ENCODE measurements around the gene CRELD1.
A peak's percentile ranks its signal among the peaks of the same experiment; 100 is the strongest.

CRELD1 gene

DNA sequence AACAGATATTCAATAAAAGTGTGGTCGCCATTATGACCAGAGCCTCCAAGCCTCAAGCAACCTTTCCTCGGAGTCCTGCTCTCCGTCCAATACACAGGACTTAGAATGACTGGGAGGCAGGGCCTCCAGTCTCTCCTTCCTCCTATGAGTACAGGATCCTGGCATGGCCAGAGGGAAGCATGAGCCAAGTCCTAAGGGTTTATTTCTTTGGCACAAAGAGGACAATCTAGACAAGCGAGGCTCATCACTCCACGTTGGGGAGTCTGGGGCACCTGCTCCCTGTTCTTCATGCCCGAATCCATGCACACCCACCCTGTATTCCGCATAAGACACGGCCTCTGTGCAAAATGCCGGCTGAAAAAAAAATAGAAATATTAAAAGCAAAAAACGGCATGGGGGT lies 11.7 kb downstream of the CRELD1 start:
- no peak overlapping the region for H3K4me3 ChIP-seq (ENCODE audit: low read depth, low read length)
- TF ChIP-seq, protein P1, sequence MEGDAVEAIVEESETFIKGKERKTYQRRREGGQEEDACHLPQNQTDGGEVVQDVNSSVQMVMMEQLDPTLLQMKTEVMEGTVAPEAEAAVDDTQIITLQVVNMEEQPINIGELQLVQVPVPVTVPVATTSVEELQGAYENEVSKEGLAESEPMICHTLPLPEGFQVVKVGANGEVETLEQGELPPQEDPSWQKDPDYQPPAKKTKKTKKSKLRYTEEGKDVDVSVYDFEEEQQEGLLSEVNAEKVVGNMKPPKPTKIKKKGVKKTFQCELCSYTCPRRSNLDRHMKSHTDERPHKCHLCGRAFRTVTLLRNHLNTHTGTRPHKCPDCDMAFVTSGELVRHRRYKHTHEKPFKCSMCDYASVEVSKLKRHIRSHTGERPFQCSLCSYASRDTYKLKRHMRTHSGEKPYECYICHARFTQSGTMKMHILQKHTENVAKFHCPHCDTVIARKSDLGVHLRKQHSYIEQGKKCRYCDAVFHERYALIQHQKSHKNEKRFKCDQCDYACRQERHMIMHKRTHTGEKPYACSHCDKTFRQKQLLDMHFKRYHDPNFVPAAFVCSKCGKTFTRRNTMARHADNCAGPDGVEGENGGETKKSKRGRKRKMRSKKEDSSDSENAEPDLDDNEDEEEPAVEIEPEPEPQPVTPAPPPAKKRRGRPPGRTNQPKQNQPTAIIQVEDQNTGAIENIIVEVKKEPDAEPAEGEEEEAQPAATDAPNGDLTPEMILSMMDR (IDR thresholded peaks at IDR 0.05; ENCODE audit: borderline replicate concordance, insufficient read depth, low read depth, low read length), result no peak

DNA sequence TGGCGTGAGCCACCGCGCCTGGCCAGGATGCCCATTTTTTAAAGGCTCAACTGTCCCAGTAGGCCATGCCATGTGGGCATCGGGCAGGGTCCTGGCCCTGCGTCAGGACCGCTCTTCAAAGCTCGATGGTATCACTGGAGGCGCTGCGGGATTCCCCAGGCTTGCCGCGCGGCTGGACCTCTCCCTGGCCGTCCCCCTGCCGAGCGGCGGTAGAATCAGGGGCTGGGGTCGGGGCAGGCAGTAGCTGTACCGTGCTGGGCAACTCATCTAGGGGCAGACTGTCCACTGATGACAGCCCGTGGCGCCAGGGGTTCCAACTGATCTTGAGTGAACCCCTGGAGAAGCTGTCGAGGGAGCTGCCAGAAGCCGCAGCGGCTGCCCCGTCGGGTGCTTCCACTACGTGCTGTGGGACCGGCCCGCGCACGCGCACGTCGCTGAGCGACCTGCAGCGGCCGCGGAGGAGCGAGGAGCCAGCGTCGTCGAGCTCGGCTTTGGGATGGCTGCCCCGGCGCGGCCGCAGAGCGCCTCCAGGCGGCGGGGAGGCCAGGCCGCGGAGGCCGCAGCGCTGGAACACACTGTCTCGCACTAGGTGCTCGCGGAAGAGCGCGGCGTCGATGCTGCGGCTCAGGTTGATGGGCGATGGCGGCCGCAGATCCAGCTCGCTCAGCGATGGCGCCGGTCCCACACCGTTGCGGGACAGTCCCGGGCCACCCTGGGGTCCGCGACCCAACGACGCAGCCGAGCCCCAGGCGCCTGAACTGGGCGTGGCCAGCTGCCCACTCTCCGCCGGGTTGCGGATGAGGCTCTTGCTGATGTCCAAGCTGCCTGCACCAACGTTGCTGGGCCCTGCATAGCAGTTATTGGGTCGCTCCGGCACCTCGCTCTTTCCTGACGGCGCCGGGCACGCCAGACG lies 12.7 kb downstream of the CRELD1 start:
- TF ChIP-seq, protein P1 (IDR thresholded peaks at IDR 0.05; ENCODE audit: borderline replicate concordance, insufficient read depth, low read depth, low read length), result peak; percentile 39; the same call in 1 of the 2 replicates
- no peak overlapping the region for H3K4me3 ChIP-seq (ENCODE audit: low read depth, low read length)

DNA sequence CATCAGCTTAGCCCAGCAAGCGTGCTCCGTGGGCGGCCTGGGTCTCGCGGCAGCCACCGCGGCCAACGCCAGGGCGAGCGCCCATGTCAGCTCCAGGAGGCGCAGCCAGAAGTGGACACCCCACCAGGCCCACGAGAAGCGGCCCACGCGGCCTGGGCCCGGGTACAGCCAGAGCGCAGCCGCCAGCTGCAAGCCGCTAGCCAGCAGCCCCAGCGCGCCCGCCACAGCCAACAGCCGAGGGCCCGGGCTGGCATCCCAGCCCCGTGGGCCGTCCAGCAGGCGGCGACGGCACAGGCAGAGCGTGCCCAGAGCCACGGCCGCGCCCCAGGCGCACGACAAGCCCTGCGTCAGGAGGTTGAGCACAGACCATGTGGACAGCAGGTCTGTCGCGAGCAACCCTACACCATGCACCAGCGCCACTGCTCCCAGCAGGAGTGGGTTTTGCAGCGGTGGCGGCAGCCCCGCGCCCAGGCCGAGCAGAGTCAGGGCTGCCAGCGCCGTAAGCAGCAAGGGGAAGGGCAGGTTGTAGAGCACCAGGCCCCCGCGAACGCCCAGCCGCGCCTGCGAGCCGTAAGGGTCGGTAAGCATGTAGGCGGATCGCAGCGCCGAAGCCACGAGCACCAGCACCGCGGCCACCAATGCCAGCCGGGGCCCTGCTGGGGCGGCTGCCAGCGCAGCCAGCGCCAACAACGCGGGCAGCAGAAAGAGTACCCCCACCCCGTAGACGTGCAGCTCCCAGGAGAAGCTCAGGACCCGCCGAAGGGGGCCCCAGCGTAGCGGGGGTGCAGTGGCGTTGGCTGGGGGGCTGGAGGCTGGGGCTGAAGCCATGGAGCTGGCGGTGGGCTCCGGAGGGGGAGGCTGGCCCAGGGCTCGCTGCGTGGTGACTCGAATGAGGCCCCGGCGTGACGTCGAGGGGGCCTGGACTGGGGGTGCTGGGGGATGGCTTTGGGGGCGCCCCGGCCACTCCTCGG lies 13.7 kb downstream of the CRELD1 start:
- no peak overlapping the region for H3K4me3 ChIP-seq (ENCODE audit: low read depth, low read length)
- TF ChIP-seq, protein P1 (IDR thresholded peaks at IDR 0.05; ENCODE audit: borderline replicate concordance, insufficient read depth, low read depth, low read length), result no peak

DNA sequence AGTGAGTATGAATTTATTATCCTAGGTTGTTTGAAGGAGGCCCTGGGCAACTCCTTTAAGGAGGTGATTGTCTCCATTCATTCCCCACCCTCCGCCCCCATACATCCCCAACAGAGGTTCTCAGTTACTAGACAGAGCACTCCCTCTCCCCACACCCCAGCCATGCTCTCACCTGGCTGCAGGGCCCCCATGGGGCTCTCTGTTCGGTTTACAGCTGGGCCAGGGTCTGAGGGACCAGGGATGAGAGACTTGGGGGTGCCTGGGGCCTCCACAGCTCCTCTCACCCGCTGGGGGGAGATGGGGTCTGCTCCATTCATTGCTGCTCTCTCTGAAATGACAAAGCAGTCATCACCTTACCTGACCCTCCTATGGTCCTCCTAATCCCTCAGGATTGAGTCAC lies 15.0 kb downstream of the CRELD1 start:
- TF ChIP-seq, protein P1 (IDR thresholded peaks at IDR 0.05; ENCODE audit: borderline replicate concordance, insufficient read depth, low read depth, low read length), result no peak
- H3K4me3 ChIP-seq (ENCODE audit: low read depth, low read length), result no peak overlapping the region

DNA sequence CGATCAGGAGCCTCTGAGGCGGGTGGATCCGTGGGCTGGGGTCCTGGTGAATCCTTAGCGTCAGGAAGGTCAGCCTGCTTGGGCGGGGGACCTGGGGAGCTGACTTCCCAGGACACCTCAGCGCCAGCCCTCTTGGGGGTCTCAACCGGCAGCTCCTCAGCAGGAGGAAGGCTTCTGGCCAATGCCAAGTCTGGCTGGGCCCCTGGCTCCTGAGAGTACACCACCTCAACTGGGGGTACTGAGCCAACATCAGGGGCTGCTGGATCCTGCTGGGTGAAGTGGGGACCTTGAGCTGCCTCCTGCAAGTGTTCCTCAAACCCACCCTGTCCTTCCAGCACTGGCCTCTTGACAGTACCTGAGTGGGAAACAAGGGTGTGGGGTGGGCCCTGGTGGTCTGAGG lies 15.5 kb downstream of the CRELD1 start:
- TF ChIP-seq, protein P1 (IDR thresholded peaks at IDR 0.05; ENCODE audit: borderline replicate concordance, insufficient read depth, low read depth, low read length), result no peak
- no peak overlapping the region for H3K4me3 ChIP-seq (ENCODE audit: low read depth, low read length)

DNA sequence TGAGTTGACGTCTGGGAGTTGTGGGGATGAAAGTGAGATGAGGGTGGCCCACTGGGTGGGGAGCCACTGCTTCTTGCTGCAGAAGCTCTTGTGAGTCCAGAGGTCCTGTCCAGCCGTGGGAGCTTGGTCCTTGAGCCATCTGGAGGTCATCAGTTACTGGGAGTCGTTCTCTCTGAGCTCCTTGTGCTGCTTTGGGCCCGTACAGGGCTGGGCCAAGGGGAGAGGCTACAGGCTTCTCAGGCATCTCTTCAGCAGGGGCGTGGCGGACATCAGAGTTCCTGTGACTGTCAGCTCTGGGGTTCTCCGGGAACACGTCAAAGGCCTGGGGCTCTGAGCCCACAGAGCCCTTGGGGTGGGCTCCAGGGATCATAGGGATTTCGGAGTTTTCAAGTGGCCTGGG lies 16.0 kb downstream of the CRELD1 start:
- TF ChIP-seq, protein P1 (IDR thresholded peaks at IDR 0.05; ENCODE audit: borderline replicate concordance, insufficient read depth, low read depth, low read length), result no peak
- H3K4me3 ChIP-seq (ENCODE audit: low read depth, low read length), result no peak overlapping the region
